GM21390 (cell line): ENCODE data around the gene DHX8.

Experiments
- ATAC-seq: cut with Tn5 transposase; IDR thresholded peaks from one replicate; pipeline ENCODE4 v1.9.1; 2021; ENCODE audit not compliant: unreplicated experiment

The DHX8 gene

GRCh38 chr17:43572368-43572980 lies 88.7 kb downstream of the DHX8 start:
- no peak for ATAC-seq

GRCh38 chr17:43573579-43574321 lies 90.0 kb downstream of the DHX8 start:
- ATAC-seq: no peak

- ATAC-seq: no peak
Measured at GRCh38 chr17:43574348-43574747, 90.6 kb downstream of the DHX8 start.

- no peak for ATAC-seq
Measured at GRCh38 chr17:43574896-43575525, 91.2 kb downstream of the DHX8 start.
